HG03025 (cell line): ENCODE results near the gene GARRE1.
"Not testable (repeated sequence)": the region's sequence is repeated elsewhere in the genome, so short reads cannot be mapped to it uniquely, and the experiment has no call there.

Source experiments
- ATAC-seq: cut with Tn5 transposase; IDR thresholded peaks from one replicate; pipeline ENCODE4 v1.9.1; 2021; ENCODE audit warnings: mild to moderate bottlenecking, moderate library complexity; ENCODE audit not compliant: unreplicated experiment, low FRiP score

GARRE1 gene

GRCh38 chr19:34229721-34230120, 24.6 kb upstream of the GARRE1 start:
- ATAC-seq, result no peak

- no peak for ATAC-seq
These were observed 23.5 kb upstream of the GARRE1 start for GRCh38 chr19:34230820-34231219.

- no peak for ATAC-seq
These were observed 22.9 kb upstream of the GARRE1 start for GRCh38 chr19:34231439-34231838.

GRCh38 chr19:34232566-34233481, 21.5 kb upstream of the GARRE1 start:
- no peak for ATAC-seq

- no peak for ATAC-seq
These were observed 18.9 kb upstream of the GARRE1 start for GRCh38 chr19:34235425-34235940.

GRCh38 chr19:34236035-34236987, 18.0 kb upstream of the GARRE1 start:
- ATAC-seq, result no peak

GRCh38 chr19:34237283-34237682, 17.1 kb upstream of the GARRE1 start:
- no peak for ATAC-seq

GRCh38 chr19:34237939-34238338, 16.4 kb upstream of the GARRE1 start:
- no peak for ATAC-seq

- no peak for ATAC-seq
These were observed 12.6 kb upstream of the GARRE1 start for GRCh38 chr19:34241513-34242337.

- ATAC-seq, result not testable (repeated sequence)
These were observed 11.0 kb upstream of the GARRE1 start for GRCh38 chr19:34243138-34243875.

- no peak for ATAC-seq
These were observed 10.3 kb upstream of the GARRE1 start for GRCh38 chr19:34243876-34244578.

- ATAC-seq, result no peak
These were observed 9.6 kb upstream of the GARRE1 start for GRCh38 chr19:34244611-34245299.

- ATAC-seq, result no peak
These were observed 8.0 kb upstream of the GARRE1 start for GRCh38 chr19:34246340-34246739.

- ATAC-seq, result no peak
These were observed 5.4 kb upstream of the GARRE1 start for GRCh38 chr19:34248941-34249340.

- not testable (repeated sequence) for ATAC-seq
These were observed 1.2 kb upstream of the GARRE1 start for GRCh38 chr19:34253167-34253566.

GRCh38 chr19:34253681-34254045, 691 bp upstream of the GARRE1 start:
- not testable (repeated sequence) for ATAC-seq

- peak; percentile 32 for ATAC-seq
These were observed 511 bp downstream of the GARRE1 start for GRCh38 chr19:34254698-34255432.

- ATAC-seq, result no peak
These were observed 1.2 kb downstream of the GARRE1 start for GRCh38 chr19:34255546-34255945.
